Activated naive CD4-positive, alpha-beta T cell treated with Interleukin-2 at 50 U/mL for 16 hours (primary cell): ENCODE results near the gene TEDC1.
A peak's percentile ranks its signal among the peaks of the same experiment; 100 is the strongest.

Experiments
- DNase-seq: peaks from one replicate; pipeline ENCODE4 v3.0.0-alpha.2; 2020

Gene TEDC1

GRCh38 chr14:105498430-105499255 lies 7.6 kb downstream of the TEDC1 start:
- DNase-seq, result no peak

GRCh38 chr14:105499256-105500035 lies 8.4 kb downstream of the TEDC1 start:
- no peak for DNase-seq

- DNase-seq, result no peak
Measured at GRCh38 chr14:105500036-105500725, 9.1 kb downstream of the TEDC1 start.

GRCh38 chr14:105500726-105501101 lies 9.7 kb downstream of the TEDC1 start:
- no peak for DNase-seq

GRCh38 chr14:105501504-105502291 lies 10.7 kb downstream of the TEDC1 start:
- no peak for DNase-seq

- no peak for DNase-seq
Measured at GRCh38 chr14:105502446-105503295, 11.6 kb downstream of the TEDC1 start.

GRCh38 chr14:105503296-105503640 lies 12.2 kb downstream of the TEDC1 start:
- DNase-seq, result no peak

GRCh38 chr14:105503935-105504692 lies 13.1 kb downstream of the TEDC1 start:
- DNase-seq, result no peak

- DNase-seq, result no peak
Measured at GRCh38 chr14:105505101-105505500, 14.1 kb downstream of the TEDC1 start.

- DNase-seq, result no peak
Measured at GRCh38 chr14:105507247-105507646, 16.2 kb downstream of the TEDC1 start.

GRCh38 chr14:105508069-105508468 lies 17.0 kb downstream of the TEDC1 start:
- DNase-seq, result no peak

GRCh38 chr14:105508601-105509000 lies 17.6 kb downstream of the TEDC1 start:
- peak; percentile 0 for DNase-seq

GRCh38 chr14:105517096-105517495 lies 26.1 kb downstream of the TEDC1 start:
- no peak for DNase-seq

- DNase-seq, result no peak
Measured at GRCh38 chr14:105519946-105520698, 29.1 kb downstream of the TEDC1 start.

GRCh38 chr14:105525326-105525725 lies 34.3 kb downstream of the TEDC1 start:
- DNase-seq, result no peak

- DNase-seq, result peak; percentile 42
Measured at GRCh38 chr14:105525861-105526775, 35.1 kb downstream of the TEDC1 start, which contains the start of gene TMEM121. Gene TMEM121, plus strand, starts transcription at chr14:105526583. Its CDS starts 2,252 bp downstream, at chr14:105528835.

GRCh38 chr14:105526776-105527380 lies 35.8 kb downstream of the TEDC1 start:
- DNase-seq, result no peak

GRCh38 chr14:105527381-105527825 lies 36.4 kb downstream of the TEDC1 start:
- DNase-seq, result no peak
